Esophagus squamous epithelium (tissue), 5 donors: ENCODE results near the gene CPNE4. TPM values are rescaled to one million over a fixed set of nuclear protein-coding genes. Genes with fewer than 3 reads are reported as not detected.

ENCODE experiments used
- DNase-seq: peaks from one replicate; lab custom pipeline; 2025; lab: John Stamatoyannopoulos, UW
- H3K27ac ChIP-seq, 4 donors: fragments of 200-600 bp; sonication (generic); one replicate each; pipeline ENCODE4 v1.5.1; 2016 to 2019; ENCODE audit warnings: mild to moderate bottlenecking in 1 of 4
- H3K27me3 ChIP-seq, 4 donors: fragments of 200-600 bp; sonication (generic); 1 replicate in 3 of 4; 2 replicates in 1 of 4; pipeline versions ENCODE4 v1.5.1 to v1.6.0; 2017 to 2021; ENCODE audit warnings: antibody characterized with exemption in 1 of 4
- H3K36me3 ChIP-seq, 3 donors: fragments of 200-600 bp; sonication (generic); one replicate each; pipeline ENCODE4 v1.5.1; 2016 to 2019
- H3K4me1 ChIP-seq, 3 donors: fragments of 200-600 bp; sonication (generic); one replicate each; pipeline ENCODE4 v1.5.1; 2017 to 2019
- H3K4me3 ChIP-seq, 4 donors: fragments of 200-600 bp; sonication (generic); 1 replicate in 3 of 4; 2 replicates in 1 of 4; pipeline ENCODE4 v1.5.1; 2016 to 2019; ENCODE audit warnings: mild to moderate bottlenecking in 2 of 4, moderate library complexity in 1 of 4
- H3K9me3 ChIP-seq, 3 donors: fragments of 200-600 bp; sonication (generic); one replicate each; pipeline ENCODE4 v1.5.1; 2016 to 2019
- POLR2A ChIP-seq, 4 donors: fragments of 450-650 bp; IDR thresholded peaks; one replicate each; pipeline ENCODE4 v1.6.1; 2017; ENCODE audit warnings: antibody characterized with exemption in 4 of 4, mild to moderate bottlenecking in 4 of 4, moderate library complexity in 3 of 4
- WGBS, 2 donors: methylation state at CpG; one replicate each; pipeline ENCODE4 v1.1.5; 2018; 5-methylcytosine and 5-hydroxymethylcytosine counted together
- intact Hi-C: fragments of 100-400 bp; cut with DNase I; formaldehyde crosslinking; loops from one replicate; pipeline ENCODE4 v1.15.0; 2022
- total RNA-seq, 4 donors: library from RNA; depleted of rRNA; stranded (reverse); fragments of >200 nt; gene quantifications; one replicate each; pipeline ENCODE4 v1.1.0, GENCODE V29; 2016
- TF ChIP-seq, protein P1 (sequence below), 6 experiments: fragments of 450-650 bp in 4 of 6; fragments of 200-600 bp in 2 of 6; sonication (generic) in 2 of 6; IDR thresholded peaks; one replicate each; pipeline ENCODE4 v1.5.1; 2016 to 2019; ENCODE audit warnings: antibody characterized with exemption in 6 of 6, mild to moderate bottlenecking in 4 of 6, moderate library complexity in 4 of 6
- donor health status: DM: yes; HTN: yes; CAD: no.

The CPNE4 gene
- total RNA-seq, 4 donors from 2014 or later, result 0.19 TPM; not detected in 3

DNA sequence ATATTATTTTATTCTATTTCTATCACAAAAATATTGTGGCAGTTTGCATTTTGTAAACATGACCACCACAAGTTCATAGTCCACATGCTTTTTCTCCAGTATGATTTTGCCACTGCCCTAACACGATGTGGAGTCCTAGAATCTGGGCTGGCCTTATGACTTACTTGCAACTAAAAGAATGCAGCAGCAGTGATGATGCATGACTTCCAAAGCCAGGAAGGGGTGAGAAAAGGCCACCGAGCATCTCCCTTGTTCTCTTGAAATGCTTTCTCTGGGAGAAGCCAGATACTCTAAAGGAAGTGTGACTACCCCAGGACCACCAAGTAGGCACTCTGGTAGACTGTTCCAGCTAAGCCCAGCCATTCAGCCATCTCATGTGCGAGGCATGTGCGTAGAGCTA lies 340.4 kb downstream of the CPNE4 start:
- Histone ChIP-seq H3K4me3 (no peak overlapping the region), H3K27me3 (no peaks in the 10 kb centered on the region), H3K27ac (no peak overlapping the region), H3K4me1 (no peaks in the 10 kb centered on the region), H3K9me3 (no peaks in the 10 kb centered on the region), H3K36me3 (no peaks in the 10 kb centered on the region)
- intact Hi-C loops, result no loop called here
- 80 to 86% methylated on average over 3 of the region's 4 CpGs for WGBS, 2 donors
- no peak for DNase-seq
- TF ChIP-seq, protein P1, sequence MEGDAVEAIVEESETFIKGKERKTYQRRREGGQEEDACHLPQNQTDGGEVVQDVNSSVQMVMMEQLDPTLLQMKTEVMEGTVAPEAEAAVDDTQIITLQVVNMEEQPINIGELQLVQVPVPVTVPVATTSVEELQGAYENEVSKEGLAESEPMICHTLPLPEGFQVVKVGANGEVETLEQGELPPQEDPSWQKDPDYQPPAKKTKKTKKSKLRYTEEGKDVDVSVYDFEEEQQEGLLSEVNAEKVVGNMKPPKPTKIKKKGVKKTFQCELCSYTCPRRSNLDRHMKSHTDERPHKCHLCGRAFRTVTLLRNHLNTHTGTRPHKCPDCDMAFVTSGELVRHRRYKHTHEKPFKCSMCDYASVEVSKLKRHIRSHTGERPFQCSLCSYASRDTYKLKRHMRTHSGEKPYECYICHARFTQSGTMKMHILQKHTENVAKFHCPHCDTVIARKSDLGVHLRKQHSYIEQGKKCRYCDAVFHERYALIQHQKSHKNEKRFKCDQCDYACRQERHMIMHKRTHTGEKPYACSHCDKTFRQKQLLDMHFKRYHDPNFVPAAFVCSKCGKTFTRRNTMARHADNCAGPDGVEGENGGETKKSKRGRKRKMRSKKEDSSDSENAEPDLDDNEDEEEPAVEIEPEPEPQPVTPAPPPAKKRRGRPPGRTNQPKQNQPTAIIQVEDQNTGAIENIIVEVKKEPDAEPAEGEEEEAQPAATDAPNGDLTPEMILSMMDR (IDR thresholded peaks at IDR 0.05), result no peak
- TF ChIP-seq POLR2A (IDR thresholded peaks at IDR 0.05), result no peak

DNA sequence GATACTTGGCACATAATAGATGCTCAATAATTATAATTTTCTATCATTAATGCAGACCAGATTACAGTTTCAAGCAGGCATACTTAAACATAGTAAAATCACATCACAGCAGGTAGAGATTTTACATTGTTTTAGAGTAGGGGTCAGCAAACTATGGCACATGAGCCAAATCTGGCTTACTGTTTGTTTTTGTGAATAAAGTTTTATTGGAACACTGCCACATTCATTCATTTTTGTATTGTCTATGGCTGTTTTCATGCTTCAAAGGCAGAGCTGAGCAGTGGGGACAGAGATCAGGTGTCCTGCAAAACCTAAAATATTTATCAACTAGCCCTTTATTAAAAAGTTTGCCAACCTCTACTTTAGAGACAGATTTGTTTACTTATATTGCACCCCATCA lies 342.5 kb downstream of the CPNE4 start:
- intact Hi-C loops, result no loop called here
- TF ChIP-seq, protein P1 (IDR thresholded peaks at IDR 0.05), result no peak
- TF ChIP-seq POLR2A (IDR thresholded peaks at IDR 0.05), result no peak
- no peaks in the 10 kb centered on the region for H3K4me1 ChIP-seq
- H3K27me3 ChIP-seq, result no peaks in the 10 kb centered on the region
- no peaks in the 10 kb centered on the region for H3K36me3 ChIP-seq
- no peak overlapping the region for H3K27ac ChIP-seq
- no peaks in the 10 kb centered on the region for H3K9me3 ChIP-seq
- no peak overlapping the region for H3K4me3 ChIP-seq
- no peak for DNase-seq

DNA sequence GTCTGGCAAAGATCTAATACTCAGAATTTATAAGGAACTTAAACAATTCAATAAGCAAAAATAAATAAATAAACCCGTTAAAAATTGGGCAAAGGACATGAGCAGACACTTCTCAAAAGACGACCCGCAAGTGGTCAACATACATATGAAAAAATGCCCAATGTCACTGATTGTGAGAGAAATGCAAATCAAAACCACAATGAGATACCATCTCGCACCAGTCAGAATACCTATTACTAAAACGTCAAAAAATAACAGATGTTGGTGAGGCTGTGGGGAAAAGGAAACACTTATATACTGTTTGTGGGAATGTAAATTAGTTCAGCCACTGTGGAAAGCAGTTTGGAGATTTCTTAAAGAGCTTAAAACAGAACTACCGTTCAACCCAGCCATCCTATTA lies 344.0 kb downstream of the CPNE4 start:
- intact Hi-C loops, result no loop called here
- no peaks in the 10 kb centered on the region for H3K27me3 ChIP-seq
- no peak for TF ChIP-seq POLR2A (IDR thresholded peaks at IDR 0.05)
- TF ChIP-seq, protein P1 (IDR thresholded peaks at IDR 0.05), result no peak
- H3K36me3 ChIP-seq, result no peaks in the 10 kb centered on the region
- no peaks in the 10 kb centered on the region for H3K9me3 ChIP-seq
- no peak for DNase-seq
- H3K4me1 ChIP-seq, result no peaks in the 10 kb centered on the region
- H3K4me3 ChIP-seq, result no peak overlapping the region
- WGBS, 2 donors, result 60 to 75% methylated on average over 6 of the region's 6 CpGs
- no peak overlapping the region for H3K27ac ChIP-seq

DNA sequence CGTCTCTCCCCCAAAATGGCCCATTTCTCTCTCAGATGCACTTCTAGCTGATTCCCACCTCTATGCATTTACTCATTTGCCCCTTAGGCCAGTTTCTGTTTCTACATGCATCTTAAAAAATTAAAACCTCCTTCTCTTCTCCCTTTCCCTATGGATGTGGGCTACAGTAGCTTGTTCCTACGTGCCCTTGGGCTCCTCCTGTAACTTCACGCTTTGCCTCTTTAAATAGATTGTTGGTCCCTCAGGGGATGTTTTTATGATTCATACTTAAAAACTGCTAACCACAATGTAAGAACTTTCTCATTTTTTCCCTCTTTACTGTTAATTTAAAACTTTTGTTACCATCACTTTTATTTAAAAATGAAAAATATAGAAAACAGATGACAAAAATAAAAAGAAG lies 346.4 kb downstream of the CPNE4 start:
- 41 to 42% methylated on average over 3 of the region's 3 CpGs for WGBS, 2 donors
- H3K9me3 ChIP-seq, result no peaks in the 10 kb centered on the region
- H3K4me1 ChIP-seq, result no peaks in the 10 kb centered on the region
- no peak for TF ChIP-seq POLR2A (IDR thresholded peaks at IDR 0.05)
- TF ChIP-seq, protein P1 (IDR thresholded peaks at IDR 0.05), result no peak
- no peak overlapping the region for H3K4me3 ChIP-seq
- H3K27ac ChIP-seq, result no peak overlapping the region
- no peaks in the 10 kb centered on the region for H3K27me3 ChIP-seq
- intact Hi-C loops, result no loop called here
- H3K36me3 ChIP-seq, result no peaks in the 10 kb centered on the region
- no peak for DNase-seq

DNA sequence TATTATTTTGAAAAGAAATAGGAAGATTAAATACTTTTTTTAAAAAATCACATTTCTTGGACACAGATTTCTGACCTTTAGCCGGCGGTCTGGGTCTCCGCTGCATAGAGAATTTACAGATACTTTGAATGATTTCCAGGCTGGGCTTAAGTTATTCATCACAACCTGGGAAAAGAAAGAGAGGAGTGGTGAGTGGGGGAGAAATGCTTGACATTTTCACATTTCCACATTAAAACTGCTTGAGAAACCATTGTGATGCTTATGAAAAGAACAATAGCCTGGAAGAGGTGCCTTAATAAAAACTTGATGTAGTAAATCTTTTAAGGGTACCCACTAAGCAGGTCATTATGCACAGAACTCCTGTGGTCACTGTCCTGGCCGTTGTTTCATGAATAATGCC lies 365.2 kb downstream of the CPNE4 start:
- Histone ChIP-seq H3K9me3 (no peaks in the 10 kb centered on the region), H3K4me3 (no peak overlapping the region), H3K27ac (no peak overlapping the region), H3K36me3 (no peaks in the 10 kb centered on the region), H3K27me3 (no peaks in the 10 kb centered on the region), H3K4me1 (no peaks in the 10 kb centered on the region)
- no peak for DNase-seq
- TF ChIP-seq, protein P1 (IDR thresholded peaks at IDR 0.05), result no peak
- TF ChIP-seq POLR2A (IDR thresholded peaks at IDR 0.05), result no peak
- intact Hi-C loops, result no loop called here
- WGBS, 2 donors, result 69 to 71% methylated on average over 4 of the region's 4 CpGs
